HepG2 (cell line): ENCODE data around the gene AGER. TPM values are rescaled to one million over a fixed set of nuclear protein-coding genes. Genes with fewer than 3 reads are reported as not detected.
"Not testable (repeated sequence)": the region's sequence is repeated elsewhere in the genome, so short reads cannot be mapped to it uniquely, and the experiment has no call there.

ENCODE experiments used
- ATAC-seq: fragments of 200-7000 bp; cut with Tn5 transposase; 3 replicates; pipeline ENCODE4 v1.9.1; 2020; ENCODE audit warnings: mild to moderate bottlenecking, moderate library complexity
- BruUV-seq: library from RNA; stranded (reverse); fragments of 400-500 nt; replicated peaks from 2 replicates; lab custom pipeline; 2021; lab: Mats Ljungman, UMichigan
- CTCF ChIA-PET: fragments of 300-600 bp; formaldehyde crosslinking; extraction: SDS; loops from one replicate; lab custom pipeline; 2021; ENCODE audit warnings: low total read pairs, inconsistent platforms, low intra/inter-chr PET ratio; lab: Yijun Ruan, JAX
- POLR2A ChIA-PET: fragments of 350-600 bp; sonication (Branson Sonifier 250); formaldehyde crosslinking; loops from one replicate; lab custom pipeline; 2020; ENCODE audit warnings: antibody characterized with exemption, inconsistent platforms; lab: Yijun Ruan, JAX
- DNase-seq: peaks from one replicate; pipeline ENCODE4 v3.0.0-alpha.2; 2015; ENCODE audit warnings: low spot score
- FAIRE-seq: peaks from 3 replicates; lab custom pipeline; 2011; peaks lifted over from hg19 to GRCh38; lab: Jason Lieb, UNC
- H2AFZ ChIP-seq: one replicate; pipeline ENCODE4 v1.6.1; 2011; ENCODE audit warnings: low read length, inconsistent platforms
- H3K27ac ChIP-seq: fragments of 300-600 bp; 3 replicates; pipeline ENCODE4 v1.8.0; 2011; ENCODE audit warnings: mixed run types, mild to moderate bottlenecking, mixed read lengths, low read length, inconsistent platforms; ENCODE audit not compliant: insufficient read depth; ENCODE audit errors: extremely low read length
- H3K27me3 ChIP-seq, 2 experiments: fragments of 200-600 bp in 1 of 2; 2 replicates in 1 of 2; 3 replicates in 1 of 2; pipeline versions ENCODE4 v1.6.0 to v1.8.0; 2011; ENCODE audit warnings: low read length in 2 of 2, mild to moderate bottlenecking in 2 of 2, moderate library complexity in 2 of 2, inconsistent platforms in 1 of 2; ENCODE audit not compliant: insufficient read depth in 2 of 2, control insufficient read depth in 1 of 2
- H3K36me3 ChIP-seq, 2 experiments: fragments of 200-600 bp in 1 of 2; replicated peaks in 1 of 2; 2 replicates in 1 of 2; 3 replicates in 1 of 2; pipeline versions ENCODE4 v1.5.1 to v1.8.0; 2011; ENCODE audit warnings: low read length in 2 of 2, inconsistent platforms in 1 of 2; ENCODE audit not compliant: insufficient read depth in 2 of 2, control insufficient read depth in 1 of 2
- H3K4me1 ChIP-seq: 2 replicates; pipeline ENCODE4 v1.5.1; 2012; ENCODE audit warnings: low read length, inconsistent platforms; ENCODE audit not compliant: insufficient read depth
- H3K4me2 ChIP-seq: 2 replicates; pipeline ENCODE4 v1.6.0; 2011; ENCODE audit warnings: low read depth, low read length, inconsistent platforms
- H3K4me3 ChIP-seq, 3 experiments: fragments of 200-600 bp in 1 of 3; sonication (generic), shearing (Covaris generic) in 1 of 3; replicated peaks in 1 of 3; 2 replicates each; pipeline ENCODE4 v1.5.1; 2011 to 2016; ENCODE audit warnings: low read length in 3 of 3, inconsistent platforms in 2 of 3, low read depth in 2 of 3, mild to moderate bottlenecking in 2 of 3, control low read depth in 1 of 3, mixed read lengths in 1 of 3; ENCODE audit not compliant: insufficient read depth in 1 of 3
- H3K79me2 ChIP-seq: one replicate; pipeline ENCODE4 v1.6.1; 2011; ENCODE audit warnings: low read length, inconsistent platforms; ENCODE audit not compliant: insufficient read depth
- H3K9ac ChIP-seq: 2 replicates; pipeline ENCODE4 v1.6.0; 2011; ENCODE audit warnings: mild to moderate bottlenecking, low read depth, low read length, inconsistent platforms; ENCODE audit not compliant: insufficient read depth
- H3K9me3 ChIP-seq: 2 replicates; pipeline ENCODE4 v1.5.1; 2012; ENCODE audit warnings: mild to moderate bottlenecking, low read length
- H4K20me1 ChIP-seq: 2 replicates; pipeline ENCODE4 v1.6.0; 2011; ENCODE audit warnings: inconsistent platforms, mild to moderate bottlenecking, low read length, moderate library complexity; ENCODE audit not compliant: insufficient read depth
- AGO2 ChIP-seq: fragments of 200-400 bp; formaldehyde crosslinking; optimal IDR thresholded peaks from 2 replicates; pipeline ENCODE3; 2017; ENCODE audit warnings: mild to moderate bottlenecking, low read depth, low read length, moderate library complexity
- ZNF354B ChIP-seq: sonication (generic); formaldehyde crosslinking; IDR thresholded peaks from 2 replicates; pipeline ENCODE4 v1.8.0; 2022; ENCODE audit warnings: mild to moderate bottlenecking, missing genetic modification reagents
- WGBS: methylation state at CpG from one replicate; pipeline ENCODE4 v1.1.6; 2017; ENCODE audit warnings: low lambda C conversion rate; 5-methylcytosine and 5-hydroxymethylcytosine counted together
- in situ Hi-C: cut with HindIII; loops from 2 replicates; pipeline ENCODE4 v1.10.0; 2017; ENCODE audit warnings: low pct_unique_long_range_greater_than_20kb; ENCODE audit not compliant: extremely low pct_ligation_motif_present
- intact Hi-C: fragments of 100-400 bp; cut with micrococcal nuclease; formaldehyde crosslinking; loops from one replicate; pipeline ENCODE4 v1.10.0; 2022; ENCODE audit not compliant: unreplicated experiment
- polyA plus RNA-seq, 8 experiments: library from polyadenylated mRNA; depleted of rRNA in 3 of 8; stranded (reverse) in 7 of 8; unstranded in 1 of 8; fragments of >200 nt; fragmentation: Illumina TruSeq in 4 of 8; extraction: Trizol in 4 of 8; gene quantifications; 2 replicates each; pipeline versions ENCODE4 v1.2.1 to v1.2.3, GENCODE V29; 2011 to 2016; ENCODE audit warnings: low read depth in 4 of 8, missing spikeins in 1 of 8, mixed read lengths in 1 of 8; ENCODE audit not compliant: insufficient read depth in 1 of 8
- total RNA-seq, 5 experiments: library from RNA; depleted of rRNA; stranded (reverse); fragments of >200 nt; fragmentation: Illumina TruSeq; extraction: Trizol; gene quantifications; 2 replicates each; pipeline ENCODE4 v1.2.3, GENCODE V29; 2016; ENCODE audit warnings: low read depth in 1 of 5
- TF ChIP-seq, protein P1 (sequence below): sonication (generic); formaldehyde crosslinking; IDR thresholded peaks from 2 replicates; pipeline ENCODE4 v1.5.1; 2020; ENCODE audit warnings: mild to moderate bottlenecking, missing genetic modification reagents, moderate library complexity

AGER gene
- total and polyA plus RNA-seq, 2 of the 13 experiments (the other 11 are each of a cell fraction or from before 2014, with no cell fraction given): 1.9 to 5.1 TPM

DNA sequence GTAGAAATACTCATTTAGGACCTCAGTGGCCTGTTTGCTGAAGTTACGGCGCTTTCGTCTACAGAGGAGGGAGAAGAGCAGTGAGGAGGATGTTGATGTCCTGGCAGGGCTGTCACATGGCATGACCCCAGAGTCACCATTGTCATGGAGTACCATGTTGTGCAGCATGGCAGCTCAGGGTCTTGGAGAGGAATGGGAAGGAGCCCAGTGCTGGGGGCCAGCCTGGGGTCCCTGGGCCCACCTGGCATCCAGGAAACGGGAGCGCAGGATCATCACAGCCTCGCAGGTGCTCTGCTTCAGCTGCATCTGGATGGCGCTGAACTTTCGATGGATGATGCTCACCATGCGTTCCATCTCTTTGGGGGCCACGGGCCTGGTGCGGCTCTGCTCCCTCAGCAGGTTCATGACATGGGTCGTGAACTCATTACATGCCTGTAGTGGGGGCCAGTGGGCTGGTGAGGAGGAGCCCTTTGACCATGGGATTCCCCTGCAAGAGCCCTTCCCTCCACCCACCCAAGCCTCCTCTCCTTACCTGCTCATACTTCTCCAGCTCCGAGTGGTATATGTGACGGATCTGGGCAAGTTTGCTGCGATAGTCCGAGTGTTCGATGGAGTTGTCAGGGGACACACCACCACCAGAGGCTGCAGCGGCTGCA, 3.8 kb upstream of the AGER start:
- 99% methylated on average over 18 of the region's 18 CpGs for WGBS

More for the DNA sequence above, 3.8 kb upstream of the AGER start:
- in situ Hi-C loops, H2AFZ ChIP-seq, H3K9ac ChIP-seq, DNase-seq: not testable (repeated sequence)
- Histone ChIP-seq H3K4me1 (peaks cover 34% of the 10 kb centered on the region), H3K36me3 (peaks cover 9 to 26% of the 10 kb centered on the region in 2 experiments), H3K4me2 (peak overlapping the region; percentile 90), H3K79me2 (peaks cover 15% of the 10 kb centered on the region)
- TF ChIP-seq ZNF354B (0 out of 2 replicates have a peak, but pooled peaks have one; percentile 34), AGO2 (peak; percentile 36)
- TF ChIP-seq, protein P1, sequence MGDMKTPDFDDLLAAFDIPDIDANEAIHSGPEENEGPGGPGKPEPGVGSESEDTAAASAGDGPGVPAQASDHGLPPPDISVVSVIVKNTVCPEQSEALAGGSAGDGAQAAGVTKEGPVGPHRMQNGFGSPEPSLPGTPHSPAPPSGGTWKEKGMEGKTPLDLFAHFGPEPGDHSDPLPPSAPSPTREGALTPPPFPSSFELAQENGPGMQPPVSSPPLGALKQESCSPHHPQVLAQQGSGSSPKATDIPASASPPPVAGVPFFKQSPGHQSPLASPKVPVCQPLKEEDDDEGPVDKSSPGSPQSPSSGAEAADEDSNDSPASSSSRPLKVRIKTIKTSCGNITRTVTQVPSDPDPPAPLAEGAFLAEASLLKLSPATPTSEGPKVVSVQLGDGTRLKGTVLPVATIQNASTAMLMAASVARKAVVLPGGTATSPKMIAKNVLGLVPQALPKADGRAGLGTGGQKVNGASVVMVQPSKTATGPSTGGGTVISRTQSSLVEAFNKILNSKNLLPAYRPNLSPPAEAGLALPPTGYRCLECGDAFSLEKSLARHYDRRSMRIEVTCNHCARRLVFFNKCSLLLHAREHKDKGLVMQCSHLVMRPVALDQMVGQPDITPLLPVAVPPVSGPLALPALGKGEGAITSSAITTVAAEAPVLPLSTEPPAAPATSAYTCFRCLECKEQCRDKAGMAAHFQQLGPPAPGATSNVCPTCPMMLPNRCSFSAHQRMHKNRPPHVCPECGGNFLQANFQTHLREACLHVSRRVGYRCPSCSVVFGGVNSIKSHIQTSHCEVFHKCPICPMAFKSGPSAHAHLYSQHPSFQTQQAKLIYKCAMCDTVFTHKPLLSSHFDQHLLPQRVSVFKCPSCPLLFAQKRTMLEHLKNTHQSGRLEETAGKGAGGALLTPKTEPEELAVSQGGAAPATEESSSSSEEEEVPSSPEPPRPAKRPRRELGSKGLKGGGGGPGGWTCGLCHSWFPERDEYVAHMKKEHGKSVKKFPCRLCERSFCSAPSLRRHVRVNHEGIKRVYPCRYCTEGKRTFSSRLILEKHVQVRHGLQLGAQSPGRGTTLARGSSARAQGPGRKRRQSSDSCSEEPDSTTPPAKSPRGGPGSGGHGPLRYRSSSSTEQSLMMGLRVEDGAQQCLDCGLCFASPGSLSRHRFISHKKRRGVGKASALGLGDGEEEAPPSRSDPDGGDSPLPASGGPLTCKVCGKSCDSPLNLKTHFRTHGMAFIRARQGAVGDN (CRISPR knock-in tag): 0 out of 2 replicates have a peak, but pooled peaks have one; percentile 9
- TF ChIP-seq, all 625 proteins: peak for 3; not testable (repeated sequence) for 622
- H3K27ac ChIP-seq, ATAC-seq, BruUV-seq, H3K9me3 ChIP-seq, FAIRE-seq, CTCF ChIA-PET, intact Hi-C loops, H3K4me3 ChIP-seq, H3K27me3 ChIP-seq, H4K20me1 ChIP-seq: not testable (repeated sequence)
- POLR2A ChIA-PET: interaction anchor here (2.0 to 7.1 kb wide), 3 partner anchors 8 to 60 kb away, joined by 4 to 127 read pairs (median 10); partner anchors contain the start of genes AGPAT1, ATF6B and RNF5
